Measurements from ENCODE around the gene OR52K1. TPM values are rescaled to one million over a fixed set of nuclear protein-coding genes. Genes with fewer than 3 reads are reported as not detected.
A peak's percentile ranks its signal among the peaks of the same experiment; 100 is the strongest.

The OR52K1 gene
- not detected for polyA plus RNA-seq (2012; ENCODE audit: low read depth, missing spikeins)

DNA sequence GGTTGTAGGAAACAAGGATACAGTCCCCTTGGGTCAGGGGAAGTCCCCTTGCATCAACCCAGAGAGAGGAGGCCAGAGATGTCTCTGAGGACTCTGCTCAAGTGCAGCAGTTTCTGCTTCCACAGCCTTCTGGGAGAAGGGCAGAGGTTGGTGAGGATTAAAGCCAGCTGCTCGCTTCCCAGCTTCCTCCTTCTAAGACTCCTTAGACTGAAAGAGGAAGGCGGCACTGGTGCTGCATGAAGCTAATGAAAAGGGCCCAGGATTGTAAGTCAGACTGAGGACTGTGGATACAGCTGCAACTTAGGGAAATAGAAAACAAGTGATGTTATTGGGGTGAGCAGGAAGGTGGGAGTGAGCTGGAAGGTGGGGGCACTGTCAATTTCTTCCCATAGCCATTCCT is at the start of gene OR52K1:
TSS of gene OR52K1 (plus strand) at position 202 of the 400 bp plus-strand sequence. CDS start 6,255 bp downstream, outside the sequence.
- FAIRE-seq = no peak
- DNase-seq (ENCODE audit: insufficient read length, low spot score) = no peak
- TF ChIP-seq POLR2AphosphoS5 (IDR thresholded peaks at IDR 0.05; ENCODE audit: low read depth, low read length) = no peak
- no peak for TF ChIP-seq TAF1 (IDR thresholded peaks at IDR 0.05; ENCODE audit: low read depth, low read length)
- TF ChIP-seq POU2F2 (IDR thresholded peaks at IDR 0.05; ENCODE audit: low read depth, low read length) = no peak
- no peak for TF ChIP-seq SPI1 (IDR thresholded peaks at IDR 0.05; ENCODE audit: low read depth, low read length)
- no peak for TF ChIP-seq PAX5 (IDR thresholded peaks at IDR 0.05; ENCODE audit: insufficient read depth, low read length, severe bottlenecking)
- no peak for TF ChIP-seq POLR2A (IDR thresholded peaks at IDR 0.05; ENCODE audit: low read depth, low read length)

GRCh38 chr11:4433856-4434255 is 48.6 kb upstream of the OR52K1 start:
- FAIRE-seq (no peak), DNase-seq (ENCODE audit: insufficient read length, low spot score) (no peak)
- TF ChIP-seq PAX5 (IDR thresholded peaks at IDR 0.05; ENCODE audit: insufficient read depth, low read length, severe bottlenecking) (no peak), SPI1 (IDR thresholded peaks at IDR 0.05; ENCODE audit: low read depth, low read length) (no peak), POU2F2 (IDR thresholded peaks at IDR 0.05; ENCODE audit: low read depth, low read length) (no peak), TAF1 (IDR thresholded peaks at IDR 0.05; ENCODE audit: low read depth, low read length) (no peak), POLR2AphosphoS5 (IDR thresholded peaks at IDR 0.05; ENCODE audit: low read depth, low read length) (no peak), POLR2A (IDR thresholded peaks at IDR 0.05; ENCODE audit: low read depth, low read length) (no peak)

DNA sequence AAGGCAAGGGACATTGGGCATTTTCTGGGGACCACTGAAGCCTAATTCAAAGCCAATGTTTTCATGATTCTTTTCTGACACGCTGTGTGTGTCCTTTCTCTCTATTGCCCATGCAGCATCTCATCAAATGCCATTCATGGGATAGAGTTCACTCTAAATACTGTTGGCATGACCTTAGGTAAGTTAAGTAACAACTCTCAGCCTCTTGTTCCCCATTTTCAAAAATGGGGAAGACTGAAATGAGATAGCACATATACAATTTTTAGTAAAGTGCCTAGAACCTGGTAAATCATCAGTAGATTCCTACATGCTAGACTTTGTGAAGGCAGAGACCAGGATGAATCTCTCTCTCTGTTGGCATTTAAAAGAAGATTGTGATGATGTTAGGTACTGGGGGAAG is 46.0 kb upstream of the OR52K1 start:
- DNase-seq (ENCODE audit: insufficient read length, low spot score) (no peak), FAIRE-seq (no peak)
- TF ChIP-seq PAX5 (IDR thresholded peaks at IDR 0.05; ENCODE audit: insufficient read depth, low read length, severe bottlenecking) = no peak

DNA sequence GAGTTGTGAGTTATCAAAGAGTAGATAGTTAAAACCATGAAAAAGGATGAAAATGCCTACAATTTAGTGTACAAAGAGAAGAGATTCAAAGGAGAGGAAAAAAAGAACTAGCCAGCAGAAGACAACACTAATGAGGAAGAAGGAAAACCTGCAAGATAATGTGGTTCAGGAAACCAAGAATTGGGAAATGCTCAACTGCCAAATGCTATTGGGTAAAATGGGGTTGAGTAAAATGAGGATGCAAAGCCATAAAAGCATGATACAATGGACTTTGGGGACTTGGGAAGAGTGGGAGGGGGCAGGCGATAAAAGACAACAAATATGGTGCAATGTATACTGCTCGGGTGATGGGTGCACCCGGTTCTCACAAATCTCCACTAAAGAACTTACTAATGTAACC is 40.9 kb upstream of the OR52K1 start:
- no peak for DNase-seq (ENCODE audit: insufficient read length, low spot score)
- TF ChIP-seq POU2F2 (IDR thresholded peaks at IDR 0.05; ENCODE audit: low read depth, low read length) (no peak), POLR2AphosphoS5 (IDR thresholded peaks at IDR 0.05; ENCODE audit: low read depth, low read length) (no peak), SPI1 (IDR thresholded peaks at IDR 0.05; ENCODE audit: low read depth, low read length) (no peak), POLR2A (IDR thresholded peaks at IDR 0.05; ENCODE audit: low read depth, low read length) (no peak), PAX5 (IDR thresholded peaks at IDR 0.05; ENCODE audit: insufficient read depth, low read length, severe bottlenecking) (no peak), TAF1 (IDR thresholded peaks at IDR 0.05; ENCODE audit: low read depth, low read length) (no peak)
- FAIRE-seq = no peak

- TF ChIP-seq TAF1 (IDR thresholded peaks at IDR 0.05; ENCODE audit: low read depth, low read length) = no peak
- no peak for TF ChIP-seq POLR2AphosphoS5 (IDR thresholded peaks at IDR 0.05; ENCODE audit: low read depth, low read length)
- no peak for TF ChIP-seq PAX5 (IDR thresholded peaks at IDR 0.05; ENCODE audit: insufficient read depth, low read length, severe bottlenecking)
- TF ChIP-seq POLR2A (IDR thresholded peaks at IDR 0.05; ENCODE audit: low read depth, low read length) = no peak
- no peak for TF ChIP-seq SPI1 (IDR thresholded peaks at IDR 0.05; ENCODE audit: low read depth, low read length)
- TF ChIP-seq POU2F2 (IDR thresholded peaks at IDR 0.05; ENCODE audit: low read depth, low read length) = no peak
- FAIRE-seq = no peak
- no peak for DNase-seq (ENCODE audit: insufficient read length, low spot score)
Observed at GRCh38 chr11:4443232-4443891, 39.1 kb upstream of the OR52K1 start.

- DNase-seq (ENCODE audit: insufficient read length, low spot score) (no peak), FAIRE-seq (no peak)
- no peak for TF ChIP-seq TAF1 (IDR thresholded peaks at IDR 0.05; ENCODE audit: low read depth, low read length)
- no peak for TF ChIP-seq SPI1 (IDR thresholded peaks at IDR 0.05; ENCODE audit: low read depth, low read length)
- TF ChIP-seq POU2F2 (IDR thresholded peaks at IDR 0.05; ENCODE audit: low read depth, low read length) = no peak
- no peak for TF ChIP-seq POLR2AphosphoS5 (IDR thresholded peaks at IDR 0.05; ENCODE audit: low read depth, low read length)
- TF ChIP-seq POLR2A (IDR thresholded peaks at IDR 0.05; ENCODE audit: low read depth, low read length) = no peak
- no peak for TF ChIP-seq PAX5 (IDR thresholded peaks at IDR 0.05; ENCODE audit: insufficient read depth, low read length, severe bottlenecking)
Observed at GRCh38 chr11:4448995-4449394, 33.5 kb upstream of the OR52K1 start, which contains the start of gene OR52K2. Gene OR52K2, plus strand, starts transcription at chr11:4449295. Its CDS starts 45 bp downstream, at chr11:4449340.

DNA sequence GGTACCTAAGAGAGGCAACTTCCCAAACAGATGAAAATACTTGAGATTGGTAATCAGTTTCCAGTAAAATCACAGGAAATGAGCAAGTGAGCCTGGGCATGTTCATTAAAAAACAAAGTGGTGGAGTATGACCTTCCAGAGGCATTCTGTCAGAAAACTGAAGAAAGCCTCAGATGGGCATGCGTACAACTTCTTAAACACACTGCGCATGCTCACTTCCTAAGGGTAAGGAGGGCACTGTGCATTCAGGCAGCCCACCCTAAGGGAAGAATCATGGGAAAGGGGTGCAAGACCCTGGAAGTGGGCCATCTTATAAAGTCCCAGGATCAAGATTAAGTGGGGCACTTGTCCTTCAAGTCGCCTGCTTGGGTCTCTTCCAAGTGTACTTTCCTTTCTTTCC is 29.3 kb upstream of the OR52K1 start:
- DNase-seq (ENCODE audit: insufficient read length, low spot score) (no peak), FAIRE-seq (no peak)

GRCh38 chr11:4454021-4454420 is 28.4 kb upstream of the OR52K1 start:
- FAIRE-seq (no peak), DNase-seq (ENCODE audit: insufficient read length, low spot score) (no peak)
- TF ChIP-seq POLR2AphosphoS5 (IDR thresholded peaks at IDR 0.05; ENCODE audit: low read depth, low read length) (no peak), PAX5 (IDR thresholded peaks at IDR 0.05; ENCODE audit: insufficient read depth, low read length, severe bottlenecking) (no peak), POU2F2 (IDR thresholded peaks at IDR 0.05; ENCODE audit: low read depth, low read length) (no peak), SPI1 (IDR thresholded peaks at IDR 0.05; ENCODE audit: low read depth, low read length) (no peak), TAF1 (IDR thresholded peaks at IDR 0.05; ENCODE audit: low read depth, low read length) (no peak), POLR2A (IDR thresholded peaks at IDR 0.05; ENCODE audit: low read depth, low read length) (no peak)

More for the DNA sequence above, 29.3 kb upstream of the OR52K1 start:
- TF ChIP-seq POLR2AphosphoS5 (IDR thresholded peaks at IDR 0.05; ENCODE audit: low read depth, low read length) (no peak), PAX5 (IDR thresholded peaks at IDR 0.05; ENCODE audit: insufficient read depth, low read length, severe bottlenecking) (no peak), POLR2A (IDR thresholded peaks at IDR 0.05; ENCODE audit: low read depth, low read length) (no peak), SPI1 (IDR thresholded peaks at IDR 0.05; ENCODE audit: low read depth, low read length) (no peak), TAF1 (IDR thresholded peaks at IDR 0.05; ENCODE audit: low read depth, low read length) (no peak), POU2F2 (IDR thresholded peaks at IDR 0.05; ENCODE audit: low read depth, low read length) (no peak)

DNA sequence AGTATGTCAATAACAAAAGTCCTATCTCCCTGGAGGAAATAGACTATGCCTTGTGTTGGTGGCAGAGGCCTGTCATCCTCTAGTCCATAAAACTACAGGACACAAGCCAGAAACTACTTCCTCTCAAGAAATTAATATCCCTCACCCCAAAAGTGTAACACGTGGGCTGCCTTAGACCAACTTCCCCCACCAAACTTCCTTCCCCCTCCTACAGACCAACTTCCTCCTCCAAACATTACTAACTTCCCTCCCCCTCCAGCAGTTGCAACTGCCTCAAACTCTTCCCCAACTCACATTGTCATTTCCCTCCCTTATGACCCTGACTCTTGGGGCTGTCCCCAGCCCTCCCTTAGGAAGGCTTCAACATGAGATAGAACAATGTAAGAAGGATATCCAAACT is 27.0 kb upstream of the OR52K1 start:
- no peak for FAIRE-seq
- DNase-seq (ENCODE audit: insufficient read length, low spot score) = no peak
- TF ChIP-seq POU2F2 (IDR thresholded peaks at IDR 0.05; ENCODE audit: low read depth, low read length) (no peak), PAX5 (IDR thresholded peaks at IDR 0.05; ENCODE audit: insufficient read depth, low read length, severe bottlenecking) (no peak), TAF1 (IDR thresholded peaks at IDR 0.05; ENCODE audit: low read depth, low read length) (no peak), POLR2AphosphoS5 (IDR thresholded peaks at IDR 0.05; ENCODE audit: low read depth, low read length) (no peak), POLR2A (IDR thresholded peaks at IDR 0.05; ENCODE audit: low read depth, low read length) (no peak), SPI1 (IDR thresholded peaks at IDR 0.05; ENCODE audit: low read depth, low read length) (no peak)

- FAIRE-seq = peak; percentile 80
- TF ChIP-seq POLR2A (IDR thresholded peaks at IDR 0.05; ENCODE audit: low read depth, low read length) = no peak
- TF ChIP-seq PAX5 (IDR thresholded peaks at IDR 0.05; ENCODE audit: insufficient read depth, low read length, severe bottlenecking) = no peak
- TF ChIP-seq SPI1 (IDR thresholded peaks at IDR 0.05; ENCODE audit: low read depth, low read length) = peak; percentile 66
- no peak for DNase-seq (ENCODE audit: insufficient read length, low spot score)
Observed at GRCh38 chr11:4459500-4459899, 22.9 kb upstream of the OR52K1 start.
